K562 (cell line): ENCODE measurements around the gene RASGEF1C. TPM values are rescaled to one million over a fixed set of nuclear protein-coding genes. Genes with fewer than 3 reads are reported as not detected.

Experiments
- GABPB2 ChIP-seq: fragments of 250-450 bp; sonication (Bioruptor Pico); conservative IDR thresholded peaks from 2 replicates; pipeline ENCODE4 v1.5.1; 2021; ENCODE audit warnings: mild to moderate bottlenecking
- KAT8 ChIP-seq: fragments of 450-650 bp; IDR thresholded peaks from 2 replicates; pipeline ENCODE4 v1.6.1; 2016; ENCODE audit warnings: low read depth, mild to moderate bottlenecking
- PTTG1 ChIP-seq: fragments of 450-650 bp; IDR thresholded peaks from 2 replicates; pipeline ENCODE4 v1.6.1; 2016; ENCODE audit warnings: low read depth, mild to moderate bottlenecking, missing genetic modification characterization, missing compliant biosample characterization
- PURB ChIP-seq: sonication (generic); formaldehyde crosslinking; IDR thresholded peaks from 2 replicates; pipeline ENCODE4 v1.9.0; 2021; ENCODE audit warnings: low read depth, mild to moderate bottlenecking, missing genetic modification reagents
- SNRNP70 ChIP-seq: fragments of 200-400 bp; formaldehyde crosslinking; optimal IDR thresholded peaks from 2 replicates; pipeline ENCODE3; 2017; ENCODE audit warnings: low read depth, low read length
- ZNF146 ChIP-seq: IDR thresholded peaks from one replicate; pipeline ENCODE4 v1.6.1; 2018; ENCODE audit warnings: missing compliant biosample characterization; ENCODE audit not compliant: unreplicated experiment
- ZNF316 ChIP-seq: fragments of 450-650 bp; IDR thresholded peaks from 2 replicates; pipeline ENCODE4 v1.6.1; 2016
- ZNF699 ChIP-seq: fragments of 250-450 bp; sonication (Bioruptor Pico); IDR thresholded peaks from 2 replicates; pipeline ENCODE4 v1.8.0; 2021; ENCODE audit warnings: mild to moderate bottlenecking, moderate library complexity; ENCODE audit not compliant: insufficient replicate concordance
- polyA plus RNA-seq, 8 experiments: library from polyadenylated mRNA; depleted of rRNA in 4 of 8; stranded (reverse) in 5 of 8; unstranded in 3 of 8; fragments of >200 nt; fragmentation: Nextera tagmentation in 2 of 8; fragmentation: Illumina TruSeq in 1 of 8; extraction: Ambion mirVana in 2 of 8; extraction: Trizol in 1 of 8; gene quantifications; 2 replicates each; pipeline versions ENCODE4 v1.2.1 to v1.2.3, GENCODE V29; 2011 to 2014; ENCODE audit warnings: inconsistent platforms in 1 of 8, missing spikeins in 1 of 8
- total RNA-seq, 7 experiments: library from RNA; depleted of rRNA in 6 of 7; stranded (reverse); fragments of >200 nt in 6 of 7; fragmentation: Illumina TruSeq in 2 of 7; extraction: Trizol in 2 of 7; gene quantifications; 2 replicates each; pipeline versions ENCODE4 v1.2.1 to v1.2.3, GENCODE V29; 2011 to 2021; ENCODE audit warnings: low replicate concordance in 1 of 7
- TF ChIP-seq, protein P1 (sequence below): fragments of 200-600 bp; sonication (generic); IDR thresholded peaks from one replicate; pipeline ENCODE4 v1.6.1; 2012; ENCODE audit warnings: mild to moderate bottlenecking, low read depth, low read length, inconsistent platforms
- TF ChIP-seq, protein P2 (sequence below): IDR thresholded peaks from 2 replicates; pipeline ENCODE4 v1.6.1; 2014; ENCODE audit warnings: antibody characterized with exemption
- TF ChIP-seq, protein P3 (sequence below), 3 experiments: fragments of 200-800 bp in 1 of 3; sonication (Bioruptor generic) in 1 of 3; sonication (generic) in 1 of 3; formaldehyde crosslinking in 1 of 3; IDR thresholded peaks; 2 replicates each; pipeline versions ENCODE4 v1.6.1 to v1.8.0; 2016 to 2022; ENCODE audit warnings: mild to moderate bottlenecking in 2 of 3, missing compliant biosample characterization in 2 of 3, missing genetic modification characterization in 2 of 3, missing genetic modification reagents in 1 of 3

RASGEF1C gene
- total and polyA plus RNA-seq, 9 of the 15 experiments (the other 6 are each of a cell fraction or from before 2014, with no cell fraction given) = 0.04 to 1.1 (median 0.21) TPM; not detected in 4

GRCh38 chr5:180084638-180085561 is 124.1 kb downstream of the RASGEF1C start (continued):
- TF ChIP-seq, protein P1, sequence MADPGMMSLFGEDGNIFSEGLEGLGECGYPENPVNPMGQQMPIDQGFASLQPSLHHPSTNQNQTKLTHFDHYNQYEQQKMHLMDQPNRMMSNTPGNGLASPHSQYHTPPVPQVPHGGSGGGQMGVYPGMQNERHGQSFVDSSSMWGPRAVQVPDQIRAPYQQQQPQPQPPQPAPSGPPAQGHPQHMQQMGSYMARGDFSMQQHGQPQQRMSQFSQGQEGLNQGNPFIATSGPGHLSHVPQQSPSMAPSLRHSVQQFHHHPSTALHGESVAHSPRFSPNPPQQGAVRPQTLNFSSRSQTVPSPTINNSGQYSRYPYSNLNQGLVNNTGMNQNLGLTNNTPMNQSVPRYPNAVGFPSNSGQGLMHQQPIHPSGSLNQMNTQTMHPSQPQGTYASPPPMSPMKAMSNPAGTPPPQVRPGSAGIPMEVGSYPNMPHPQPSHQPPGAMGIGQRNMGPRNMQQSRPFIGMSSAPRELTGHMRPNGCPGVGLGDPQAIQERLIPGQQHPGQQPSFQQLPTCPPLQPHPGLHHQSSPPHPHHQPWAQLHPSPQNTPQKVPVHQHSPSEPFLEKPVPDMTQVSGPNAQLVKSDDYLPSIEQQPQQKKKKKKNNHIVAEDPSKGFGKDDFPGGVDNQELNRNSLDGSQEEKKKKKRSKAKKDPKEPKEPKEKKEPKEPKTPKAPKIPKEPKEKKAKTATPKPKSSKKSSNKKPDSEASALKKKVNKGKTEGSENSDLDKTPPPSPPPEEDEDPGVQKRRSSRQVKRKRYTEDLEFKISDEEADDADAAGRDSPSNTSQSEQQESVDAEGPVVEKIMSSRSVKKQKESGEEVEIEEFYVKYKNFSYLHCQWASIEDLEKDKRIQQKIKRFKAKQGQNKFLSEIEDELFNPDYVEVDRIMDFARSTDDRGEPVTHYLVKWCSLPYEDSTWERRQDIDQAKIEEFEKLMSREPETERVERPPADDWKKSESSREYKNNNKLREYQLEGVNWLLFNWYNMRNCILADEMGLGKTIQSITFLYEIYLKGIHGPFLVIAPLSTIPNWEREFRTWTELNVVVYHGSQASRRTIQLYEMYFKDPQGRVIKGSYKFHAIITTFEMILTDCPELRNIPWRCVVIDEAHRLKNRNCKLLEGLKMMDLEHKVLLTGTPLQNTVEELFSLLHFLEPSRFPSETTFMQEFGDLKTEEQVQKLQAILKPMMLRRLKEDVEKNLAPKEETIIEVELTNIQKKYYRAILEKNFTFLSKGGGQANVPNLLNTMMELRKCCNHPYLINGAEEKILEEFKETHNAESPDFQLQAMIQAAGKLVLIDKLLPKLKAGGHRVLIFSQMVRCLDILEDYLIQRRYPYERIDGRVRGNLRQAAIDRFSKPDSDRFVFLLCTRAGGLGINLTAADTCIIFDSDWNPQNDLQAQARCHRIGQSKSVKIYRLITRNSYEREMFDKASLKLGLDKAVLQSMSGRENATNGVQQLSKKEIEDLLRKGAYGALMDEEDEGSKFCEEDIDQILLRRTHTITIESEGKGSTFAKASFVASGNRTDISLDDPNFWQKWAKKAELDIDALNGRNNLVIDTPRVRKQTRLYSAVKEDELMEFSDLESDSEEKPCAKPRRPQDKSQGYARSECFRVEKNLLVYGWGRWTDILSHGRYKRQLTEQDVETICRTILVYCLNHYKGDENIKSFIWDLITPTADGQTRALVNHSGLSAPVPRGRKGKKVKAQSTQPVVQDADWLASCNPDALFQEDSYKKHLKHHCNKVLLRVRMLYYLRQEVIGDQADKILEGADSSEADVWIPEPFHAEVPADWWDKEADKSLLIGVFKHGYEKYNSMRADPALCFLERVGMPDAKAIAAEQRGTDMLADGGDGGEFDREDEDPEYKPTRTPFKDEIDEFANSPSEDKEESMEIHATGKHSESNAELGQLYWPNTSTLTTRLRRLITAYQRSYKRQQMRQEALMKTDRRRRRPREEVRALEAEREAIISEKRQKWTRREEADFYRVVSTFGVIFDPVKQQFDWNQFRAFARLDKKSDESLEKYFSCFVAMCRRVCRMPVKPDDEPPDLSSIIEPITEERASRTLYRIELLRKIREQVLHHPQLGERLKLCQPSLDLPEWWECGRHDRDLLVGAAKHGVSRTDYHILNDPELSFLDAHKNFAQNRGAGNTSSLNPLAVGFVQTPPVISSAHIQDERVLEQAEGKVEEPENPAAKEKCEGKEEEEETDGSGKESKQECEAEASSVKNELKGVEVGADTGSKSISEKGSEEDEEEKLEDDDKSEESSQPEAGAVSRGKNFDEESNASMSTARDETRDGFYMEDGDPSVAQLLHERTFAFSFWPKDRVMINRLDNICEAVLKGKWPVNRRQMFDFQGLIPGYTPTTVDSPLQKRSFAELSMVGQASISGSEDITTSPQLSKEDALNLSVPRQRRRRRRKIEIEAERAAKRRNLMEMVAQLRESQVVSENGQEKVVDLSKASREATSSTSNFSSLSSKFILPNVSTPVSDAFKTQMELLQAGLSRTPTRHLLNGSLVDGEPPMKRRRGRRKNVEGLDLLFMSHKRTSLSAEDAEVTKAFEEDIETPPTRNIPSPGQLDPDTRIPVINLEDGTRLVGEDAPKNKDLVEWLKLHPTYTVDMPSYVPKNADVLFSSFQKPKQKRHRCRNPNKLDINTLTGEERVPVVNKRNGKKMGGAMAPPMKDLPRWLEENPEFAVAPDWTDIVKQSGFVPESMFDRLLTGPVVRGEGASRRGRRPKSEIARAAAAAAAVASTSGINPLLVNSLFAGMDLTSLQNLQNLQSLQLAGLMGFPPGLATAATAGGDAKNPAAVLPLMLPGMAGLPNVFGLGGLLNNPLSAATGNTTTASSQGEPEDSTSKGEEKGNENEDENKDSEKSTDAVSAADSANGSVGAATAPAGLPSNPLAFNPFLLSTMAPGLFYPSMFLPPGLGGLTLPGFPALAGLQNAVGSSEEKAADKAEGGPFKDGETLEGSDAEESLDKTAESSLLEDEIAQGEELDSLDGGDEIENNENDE = no peak
- TF ChIP-seq PTTG1 (tag) (no peak), KAT8 (no peak), PURB (CRISPR knock-in tag) (no peak), ZNF699 (no peak), ZNF316 (no peak), ZNF146 (no peak), SNRNP70 (no peak), GABPB2 (CRISPR knock-in tag) (no peak)
- TF ChIP-seq, protein P2, sequence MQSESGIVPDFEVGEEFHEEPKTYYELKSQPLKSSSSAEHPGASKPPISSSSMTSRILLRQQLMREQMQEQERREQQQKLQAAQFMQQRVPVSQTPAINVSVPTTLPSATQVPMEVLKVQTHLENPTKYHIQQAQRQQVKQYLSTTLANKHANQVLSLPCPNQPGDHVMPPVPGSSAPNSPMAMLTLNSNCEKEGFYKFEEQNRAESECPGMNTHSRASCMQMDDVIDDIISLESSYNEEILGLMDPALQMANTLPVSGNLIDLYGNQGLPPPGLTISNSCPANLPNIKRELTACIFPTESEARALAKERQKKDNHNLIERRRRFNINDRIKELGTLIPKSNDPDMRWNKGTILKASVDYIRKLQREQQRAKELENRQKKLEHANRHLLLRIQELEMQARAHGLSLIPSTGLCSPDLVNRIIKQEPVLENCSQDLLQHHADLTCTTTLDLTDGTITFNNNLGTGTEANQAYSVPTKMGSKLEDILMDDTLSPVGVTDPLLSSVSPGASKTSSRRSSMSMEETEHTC = no peak
- TF ChIP-seq, protein P3, sequence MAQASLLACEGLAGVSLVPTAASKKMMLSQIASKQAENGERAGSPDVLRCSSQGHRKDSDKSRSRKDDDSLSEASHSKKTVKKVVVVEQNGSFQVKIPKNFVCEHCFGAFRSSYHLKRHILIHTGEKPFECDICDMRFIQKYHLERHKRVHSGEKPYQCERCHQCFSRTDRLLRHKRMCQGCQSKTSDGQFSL (CRISPR knock-in tag; IDR thresholded peaks at IDR 0.05) = no peak
- TF ChIP-seq, protein P3 (tag; IDR thresholded peaks at IDR 0.05) = no peak
